Activated effector memory CD4-positive, alpha-beta T cell treated with Interleukin-2 at 50 U/mL for 16 hours (primary cell): ENCODE measurements around the gene DCTN5.
"Not testable (repeated sequence)": the region's sequence is repeated elsewhere in the genome, so short reads cannot be mapped to it uniquely, and the experiment has no call there.

Experiments
- DNase-seq: peaks from one replicate; pipeline ENCODE4 v3.0.0-alpha.2; 2020

Gene DCTN5

DNA sequence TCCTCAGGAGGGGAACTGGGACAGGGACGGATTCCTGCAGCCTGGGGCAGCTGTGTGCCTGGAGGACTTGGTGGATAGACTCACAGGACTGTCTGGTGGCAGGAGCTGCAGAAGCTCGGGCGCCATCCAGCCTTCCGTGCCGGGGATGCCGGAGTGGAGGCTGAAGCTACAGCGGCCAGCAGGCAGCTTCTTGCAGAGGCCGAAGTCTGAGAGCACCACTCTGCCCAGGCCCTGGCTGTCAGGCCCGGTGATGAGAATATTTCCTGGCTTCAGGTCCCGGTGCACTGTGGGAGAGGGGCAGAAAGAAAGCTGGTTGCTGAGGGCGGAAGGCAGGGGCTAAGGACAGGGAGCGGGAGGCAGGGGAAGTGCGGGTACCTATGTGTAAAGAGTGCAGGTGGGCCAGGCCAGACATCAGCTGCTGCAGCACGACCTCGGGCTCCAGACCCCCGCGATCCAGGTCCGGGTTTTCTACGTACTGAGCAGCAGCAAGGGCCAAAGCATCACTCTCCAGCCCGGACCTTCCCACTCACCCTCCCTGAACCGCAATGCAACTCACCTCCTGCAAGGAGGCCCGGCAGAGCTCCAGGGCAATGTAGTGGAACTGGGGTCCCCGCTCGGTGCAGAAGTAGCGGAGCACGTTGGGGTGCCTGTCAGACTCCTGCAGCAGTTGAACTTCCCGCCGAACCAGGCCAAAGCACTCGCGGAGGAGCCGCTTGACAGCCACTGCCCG is 53.5 kb downstream of the DCTN5 start:
- no peak for DNase-seq

GRCh38 chr16:23695756-23696155 is 54.5 kb downstream of the DCTN5 start:
- DNase-seq: no peak

DNA sequence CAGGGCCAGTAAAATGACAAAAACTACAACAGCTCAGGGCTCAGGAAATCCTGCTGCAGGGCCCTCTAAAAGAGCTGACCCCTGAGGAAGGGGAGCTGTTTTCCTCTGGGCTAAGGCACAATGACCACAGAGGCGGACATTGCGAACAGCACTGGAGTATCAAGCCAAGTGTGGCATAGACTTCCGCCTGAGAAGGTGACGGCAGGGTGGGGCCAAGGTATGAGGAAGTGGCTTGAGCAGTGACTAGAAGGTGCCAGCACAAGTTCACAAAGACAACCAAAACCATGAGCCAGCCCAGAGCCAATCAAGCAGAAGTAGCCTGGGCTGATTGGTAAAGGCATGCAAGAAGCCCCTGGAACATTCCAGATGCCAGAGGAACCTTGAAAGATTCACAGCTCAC is 57.8 kb downstream of the DCTN5 start:
- DNase-seq: peak; percentile 6

DNA sequence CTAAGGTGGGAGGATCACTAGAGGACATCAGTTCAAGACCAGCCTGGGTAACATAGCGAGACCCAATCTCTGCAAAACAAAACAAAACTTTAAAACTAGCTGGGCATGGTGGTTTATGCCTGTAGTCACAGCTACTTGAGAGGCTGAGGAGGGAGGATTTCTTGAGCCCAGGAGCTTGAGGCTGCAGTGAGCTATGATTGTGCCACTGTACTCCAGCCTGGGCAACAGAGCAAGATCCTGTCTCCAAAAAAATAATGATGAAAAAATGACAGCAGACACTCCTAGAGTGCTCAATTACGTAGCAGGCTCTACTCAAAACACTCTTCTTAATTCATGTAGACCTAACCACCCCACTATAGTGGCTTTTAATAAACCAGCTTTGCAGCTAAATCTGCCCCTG is 58.8 kb downstream of the DCTN5 start:
- no peak for DNase-seq

DNA sequence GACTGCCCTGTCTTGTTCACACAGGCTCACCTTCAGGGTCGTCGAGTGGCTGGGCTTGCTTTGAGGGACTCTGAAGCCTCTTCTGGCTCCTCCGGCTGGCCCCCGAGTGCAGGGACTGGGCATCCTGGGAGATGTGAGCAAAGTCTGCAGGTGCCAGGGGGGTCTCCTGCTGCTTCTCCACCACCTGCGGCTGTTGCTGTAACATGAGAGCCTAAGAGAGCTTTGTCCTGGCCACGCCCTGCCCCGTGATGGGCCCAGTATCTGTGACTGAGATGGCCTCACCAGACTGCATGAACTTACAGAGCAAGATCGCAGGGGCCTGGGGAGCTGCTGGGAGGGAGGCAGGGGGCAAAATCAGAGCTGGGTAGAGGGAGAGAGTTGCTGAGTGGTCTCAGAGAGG is 59.2 kb downstream of the DCTN5 start:
- no peak for DNase-seq

DNA sequence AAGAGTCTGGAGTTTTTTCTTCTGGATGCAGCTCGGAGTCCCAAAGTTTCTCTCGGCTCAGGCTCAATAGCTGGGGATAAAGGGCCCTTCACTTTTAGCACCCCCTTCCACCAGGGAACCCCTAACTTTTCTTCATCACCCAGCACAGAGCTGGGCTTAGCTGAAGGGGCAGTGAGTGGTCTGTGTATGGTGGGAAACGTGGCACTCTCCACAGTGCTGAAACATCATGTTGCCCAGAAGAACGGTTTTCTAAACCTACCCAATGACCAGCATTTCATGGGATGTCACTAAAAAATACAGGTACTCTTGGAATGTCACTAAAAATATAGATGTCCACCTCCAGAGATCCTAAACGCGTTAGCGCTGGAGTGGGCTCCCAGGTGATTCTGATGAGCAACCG is 59.8 kb downstream of the DCTN5 start:
- no peak for DNase-seq

DNA sequence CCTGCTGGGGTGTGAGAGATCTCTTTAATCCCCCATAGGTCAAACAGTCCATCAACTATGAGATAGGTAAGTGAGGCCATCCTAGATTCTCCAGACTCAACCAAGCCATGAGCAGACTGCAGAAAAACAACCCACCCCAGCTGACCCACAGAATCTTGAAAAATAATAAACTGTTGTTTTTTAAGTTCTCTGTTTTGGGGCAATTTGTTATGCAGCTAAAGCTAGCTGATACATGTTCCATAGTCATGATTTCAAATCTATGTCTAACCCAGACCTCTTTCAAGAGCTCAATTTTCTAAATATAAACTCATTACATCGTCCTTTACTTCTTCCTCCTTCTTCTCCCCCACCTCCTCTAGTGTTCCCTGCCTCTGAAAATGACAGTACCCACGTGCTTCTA is 61.7 kb downstream of the DCTN5 start:
- no peak for DNase-seq

DNA sequence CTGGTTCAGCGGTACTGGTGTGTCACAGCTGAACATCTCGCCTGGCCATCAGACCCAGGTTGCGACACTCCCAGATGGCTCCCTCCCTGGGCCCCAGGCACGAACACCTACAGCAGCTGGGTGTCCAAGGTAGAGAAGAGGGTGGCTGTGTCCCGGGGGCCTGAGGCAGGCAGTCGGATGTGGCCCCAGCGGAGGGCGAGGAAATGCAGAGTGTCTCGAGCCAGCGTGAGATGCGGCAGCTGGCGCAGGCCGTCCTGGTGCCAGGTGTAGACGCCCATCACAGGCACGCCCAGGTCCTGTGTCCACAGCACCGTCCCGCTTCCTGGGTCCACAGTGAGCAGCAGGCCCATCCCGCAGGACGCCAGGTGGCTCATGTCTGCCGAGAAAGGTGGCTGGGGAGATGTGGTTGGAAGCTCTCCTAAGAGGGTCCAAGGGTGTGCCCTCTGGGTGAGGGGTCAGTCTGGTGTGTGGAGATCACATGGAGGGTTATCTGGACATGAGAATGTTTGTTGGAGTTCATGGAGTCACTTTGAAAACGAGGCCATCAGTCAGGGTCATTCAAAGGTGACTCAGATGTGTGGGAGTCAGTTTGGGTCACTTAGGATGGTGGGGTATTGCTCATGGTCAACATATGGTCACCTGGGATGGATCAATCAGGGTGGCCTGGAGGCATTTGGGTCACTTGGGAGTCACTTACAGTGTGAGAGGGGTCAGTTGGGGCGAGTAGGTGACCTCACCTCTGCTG is 63.7 kb downstream of the DCTN5 start:
- DNase-seq: no peak

DNA sequence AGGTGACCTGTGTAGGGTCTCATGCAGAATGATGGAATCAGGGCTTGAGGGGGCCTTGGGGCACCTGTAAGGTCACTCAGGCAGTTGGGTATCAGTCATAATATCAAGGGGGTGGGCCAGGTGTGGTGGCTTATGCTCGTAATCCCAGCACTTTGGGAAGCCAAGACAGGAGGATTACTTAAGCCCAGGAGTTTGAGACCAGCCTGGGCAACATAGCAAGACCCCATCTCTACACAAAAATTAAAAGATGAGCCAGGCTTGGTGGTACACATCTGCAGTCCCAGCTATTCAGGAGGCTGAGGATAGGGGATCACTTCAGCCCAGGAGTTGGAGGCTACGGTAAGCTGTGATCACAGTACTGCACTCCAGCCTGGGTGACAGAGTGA is 64.2 kb downstream of the DCTN5 start:
- no peak for DNase-seq

DNA sequence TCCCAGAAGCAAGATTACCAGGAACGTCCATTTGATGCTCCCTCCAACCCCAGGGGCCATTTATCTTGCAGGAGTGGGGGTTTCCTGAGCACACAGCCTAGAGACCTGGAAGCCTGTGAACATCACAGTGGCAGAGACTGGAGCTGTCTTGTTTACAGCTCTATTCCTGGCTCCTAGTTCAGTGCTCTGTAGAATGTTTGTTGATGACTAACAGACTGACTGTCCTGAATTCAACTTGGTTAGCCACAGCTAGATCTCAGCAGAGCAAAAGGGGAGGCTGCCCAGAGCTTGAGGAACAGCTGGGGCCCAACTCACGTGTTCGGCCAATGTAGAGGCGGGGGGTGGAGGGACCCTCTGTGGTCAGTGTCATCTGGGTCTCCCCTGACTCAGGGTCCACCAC is 65.2 kb downstream of the DCTN5 start:
- no peak for DNase-seq

DNA sequence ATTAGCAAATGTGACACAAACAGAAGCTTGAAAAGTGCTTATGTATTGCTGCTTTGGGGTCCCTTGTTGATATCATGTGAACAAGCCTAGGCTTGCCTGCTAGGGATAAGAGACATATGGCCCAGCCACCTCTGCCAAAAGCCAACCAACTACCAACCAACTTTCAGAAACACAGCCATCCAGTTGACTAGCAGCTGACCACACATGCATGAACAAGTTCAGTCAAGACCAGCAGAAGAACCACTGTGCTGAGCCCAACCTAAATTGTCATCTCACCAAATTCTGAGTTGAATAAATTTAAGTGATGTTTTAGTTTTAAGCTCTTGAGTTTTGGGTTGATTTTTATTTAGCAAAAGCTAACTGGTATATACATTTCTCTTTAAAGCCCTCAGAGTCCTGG is 68.3 kb downstream of the DCTN5 start:
- DNase-seq: no peak

- DNase-seq: no peak
Observed at GRCh38 chr16:23710008-23710407, 68.7 kb downstream of the DCTN5 start.

DNA sequence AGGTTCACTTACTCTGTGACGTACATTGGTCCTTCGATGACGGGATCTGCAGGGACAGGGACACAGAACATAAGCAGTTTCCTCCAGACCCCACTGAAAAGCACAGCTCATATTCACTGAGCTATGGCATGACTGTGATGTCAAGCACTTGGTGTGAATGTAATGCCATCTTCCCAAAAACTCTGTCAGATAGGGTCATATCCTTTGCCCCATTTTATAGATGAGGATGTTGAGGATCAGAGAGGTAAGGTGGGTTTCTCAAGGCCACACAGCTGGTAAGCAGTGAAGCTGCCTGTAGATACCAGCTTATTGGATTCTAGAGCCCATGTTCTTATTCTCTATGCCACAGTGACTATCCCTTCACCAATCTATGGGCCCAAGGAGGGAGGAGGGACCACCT is 69.2 kb downstream of the DCTN5 start:
- DNase-seq: no peak

GRCh38 chr16:23711785-23712184 is 70.5 kb downstream of the DCTN5 start:
- no peak for DNase-seq

DNA sequence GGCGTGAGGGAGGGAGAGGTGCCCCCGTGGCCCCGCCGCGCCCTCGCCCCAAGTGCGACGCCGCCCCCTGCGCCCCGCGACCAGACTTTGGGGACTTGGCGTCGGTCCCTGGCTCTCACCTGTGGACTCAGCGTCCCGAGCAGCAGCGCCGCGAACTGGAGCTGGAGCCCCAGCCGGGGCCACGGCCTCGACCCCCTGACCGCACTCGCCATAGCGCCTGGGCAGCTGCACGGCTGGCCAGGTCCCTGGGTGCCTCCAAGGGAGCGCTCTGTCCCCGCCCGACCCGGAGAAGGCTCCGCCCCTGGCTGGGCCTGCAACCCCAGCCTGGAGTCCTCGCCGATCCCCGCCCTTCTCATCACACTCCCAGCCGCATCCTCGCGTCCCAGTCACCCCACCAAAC is 71.7 kb downstream of the DCTN5 start, which contains the start of gene ERN2:
ERN2 (minus strand) TSS at position 247 of the 400 bp plus-strand sequence; CDS start at position 212, 35 bp downstream.
- no peak for DNase-seq

DNA sequence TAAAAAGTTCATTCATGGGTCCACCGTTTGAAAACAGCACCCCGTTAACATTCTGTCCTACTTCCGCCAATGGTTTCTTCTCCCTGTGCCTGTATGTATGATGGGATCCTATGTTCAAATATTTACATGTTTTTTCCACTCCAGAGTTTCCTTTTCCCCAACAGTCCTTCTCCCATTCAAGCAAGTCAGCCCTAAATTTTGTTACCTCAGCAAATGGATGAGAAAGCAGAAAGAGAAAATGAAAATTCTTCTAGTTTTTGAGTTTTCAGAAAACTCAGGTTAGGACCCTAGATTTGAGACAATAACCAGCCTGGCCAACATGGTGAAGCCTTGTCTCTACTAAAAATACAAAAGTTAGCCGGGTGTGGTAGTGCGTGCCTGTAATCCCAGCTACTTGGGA is 75.2 kb downstream of the DCTN5 start:
- DNase-seq: no peak

DNA sequence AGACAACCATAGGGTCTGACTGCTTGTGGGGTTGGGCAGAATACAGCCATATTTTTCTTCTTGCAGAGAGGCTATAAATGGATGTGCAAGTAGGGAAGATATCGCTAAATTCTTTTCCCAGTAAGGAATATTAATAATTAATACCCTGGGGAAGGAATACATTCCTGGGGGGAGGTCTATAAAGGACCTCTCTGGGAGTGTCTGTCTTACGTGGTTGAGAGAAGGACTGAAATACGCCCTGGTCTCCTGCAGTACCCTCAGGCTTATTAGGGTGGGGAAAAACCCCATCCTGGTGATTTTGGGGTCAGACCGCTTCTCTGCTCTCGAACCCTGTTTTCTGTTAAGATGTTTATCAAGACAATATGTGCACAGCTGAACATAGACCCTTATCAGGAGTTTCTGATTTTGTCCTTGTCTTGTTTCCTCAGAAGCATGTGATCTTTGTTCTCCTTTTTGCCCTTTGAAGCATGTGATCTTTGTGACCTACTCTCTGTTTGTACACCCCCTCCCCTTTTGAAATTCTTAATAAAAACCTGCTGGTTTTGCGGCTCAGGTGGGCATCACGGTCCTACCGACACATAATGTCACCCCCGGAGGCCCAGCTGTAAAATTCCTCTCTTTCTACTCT is 81.5 kb downstream of the DCTN5 start:
- DNase-seq: not testable (repeated sequence)

DNA sequence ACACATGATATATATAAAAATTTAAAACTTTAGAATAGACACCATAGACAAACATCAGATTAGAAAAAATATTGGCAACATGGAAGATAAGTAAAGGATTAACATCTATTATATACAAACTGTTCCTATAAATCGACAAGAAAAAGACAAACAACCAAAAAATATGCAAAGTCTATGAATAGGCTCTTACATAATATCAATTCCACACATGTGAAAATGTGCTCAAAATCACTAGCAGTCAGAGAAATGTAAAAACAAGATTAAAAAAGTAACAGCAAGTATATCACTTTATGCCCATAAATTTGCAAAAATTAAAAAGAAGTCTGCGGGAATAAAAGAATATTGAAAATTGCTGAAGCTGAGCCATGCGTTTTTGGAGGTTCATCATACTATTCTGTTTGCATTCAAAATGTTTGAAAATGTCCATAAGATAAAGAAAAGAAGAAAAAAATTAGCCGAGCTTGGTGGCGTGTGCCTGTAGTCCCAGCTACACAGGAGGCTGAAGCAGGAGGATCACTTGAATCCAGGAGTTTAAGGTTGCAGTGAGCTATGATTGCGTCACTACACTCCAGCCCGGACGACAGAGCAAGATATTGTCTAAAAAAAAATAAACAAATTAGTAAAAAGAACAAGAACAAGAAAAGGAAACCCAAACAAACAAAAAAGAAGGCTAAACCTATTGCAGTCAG is 83.0 kb downstream of the DCTN5 start:
- DNase-seq: no peak

DNA sequence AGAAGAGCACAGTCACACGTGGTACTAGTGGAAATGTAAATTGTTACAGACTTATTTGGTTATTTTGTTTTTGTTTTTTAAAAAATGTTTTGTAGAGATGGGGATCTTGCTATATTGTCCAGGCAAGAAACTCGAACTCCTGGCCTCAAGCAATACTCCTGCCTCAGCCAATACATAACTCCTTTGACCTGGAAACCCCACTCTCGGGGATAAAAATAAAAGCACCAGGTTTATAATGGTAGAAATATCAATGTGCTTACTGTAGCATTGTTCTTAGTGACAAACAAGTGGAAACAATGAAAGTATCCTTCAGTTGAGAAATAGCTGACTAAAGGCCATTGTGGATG is 83.5 kb downstream of the DCTN5 start:
- DNase-seq: no peak

DNA sequence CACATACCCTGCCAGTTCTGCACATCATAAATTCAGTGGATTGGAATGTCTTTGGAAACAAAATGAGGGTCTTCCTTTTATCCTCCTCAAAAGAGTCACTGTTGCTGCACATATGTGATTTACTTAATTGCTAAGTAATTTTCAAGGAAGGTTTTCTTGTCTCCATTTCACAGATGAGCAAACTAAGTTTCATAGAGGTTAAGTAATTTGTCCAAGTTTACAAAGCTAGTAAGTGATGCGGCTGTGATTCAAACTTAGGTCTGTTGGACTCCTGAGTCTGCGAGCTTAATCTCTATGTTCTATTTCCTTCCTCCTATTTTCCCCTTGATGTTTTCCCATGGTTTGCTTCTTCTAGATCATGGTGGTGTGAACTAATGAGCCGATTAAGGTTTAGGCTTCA is 85.4 kb downstream of the DCTN5 start:
- DNase-seq: no peak
